PC-9 (cell line): Measurements from ENCODE around the gene FAM237A. TPM values are rescaled to one million over a fixed set of nuclear protein-coding genes. Genes with fewer than 3 reads are reported as not detected.
A peak's percentile ranks its signal among the peaks of the same experiment; 100 is the strongest.

Experiments
- BruUV-seq: library from RNA; stranded (reverse); fragments of 400-500 nt; replicated peaks from 2 replicates; lab custom pipeline; 2021; lab: Mats Ljungman, UMichigan
- CTCF ChIA-PET: fragments of 300-600 bp; sonication (Branson Sonifier 250); formaldehyde crosslinking; loops from one replicate; lab custom pipeline; 2022; ENCODE audit warnings: antibody characterized with exemption; lab: Charles Lee
- POLR2A ChIA-PET: fragments of 300-600 bp; sonication (Branson Sonifier 250); formaldehyde crosslinking; loops from one replicate; lab custom pipeline; 2022; ENCODE audit warnings: antibody characterized with exemption; ENCODE audit not compliant: unreplicated experiment; lab: Charles Lee
- DNase-seq, 2 experiments: peaks; one replicate each; pipeline versions ENCODE4 v3.0.0 to v3.0.0-alpha.2; 2015 to 2022; ENCODE audit warnings: mixed read lengths in 1 of 2
- H2AFZ ChIP-seq: fragments of 200-600 bp; sonication (generic); 2 replicates; pipeline ENCODE4 v1.8.1; 2017; ENCODE audit warnings: antibody characterized with exemption
- H3F3A ChIP-seq: fragments of 200-600 bp; sonication (generic); 2 replicates; pipeline ENCODE4 v1.8.1; 2017; ENCODE audit warnings: antibody characterized with exemption, mild to moderate bottlenecking, low read depth; ENCODE audit not compliant: insufficient read depth
- H3K27ac ChIP-seq: fragments of 200-600 bp; sonication (generic); 2 replicates; pipeline ENCODE4 v1.6.1; 2016; ENCODE audit warnings: mixed run types
- H3K27me3 ChIP-seq: fragments of 200-600 bp; sonication (generic); 2 replicates; pipeline ENCODE4 v1.6.1; 2016; ENCODE audit warnings: low read depth, mixed run types; ENCODE audit not compliant: insufficient read depth
- H3K36me3 ChIP-seq: fragments of 200-600 bp; sonication (generic); 2 replicates; pipeline ENCODE4 v1.6.1; 2016; ENCODE audit warnings: low read depth, mixed run types
- H3K4me1 ChIP-seq: fragments of 200-600 bp; sonication (generic); replicated peaks from 2 replicates; pipeline ENCODE4 v1.6.1; 2016; ENCODE audit warnings: mixed run types; ENCODE audit not compliant: insufficient read depth
- H3K4me2 ChIP-seq: fragments of 200-600 bp; sonication (generic); 2 replicates; pipeline ENCODE4 v1.6.1; 2017; ENCODE audit warnings: mixed run types
- H3K4me3 ChIP-seq: fragments of 200-600 bp; sonication (generic); 2 replicates; pipeline ENCODE4 v1.6.1; 2016; ENCODE audit warnings: mixed run types
- H3K79me2 ChIP-seq: fragments of 200-600 bp; sonication (generic); 2 replicates; pipeline ENCODE4 v1.6.1; 2017; ENCODE audit warnings: low read depth, mixed run types
- H3K9me2 ChIP-seq: fragments of 200-600 bp; sonication (generic); 2 replicates; pipeline ENCODE4 v1.8.1; 2017; ENCODE audit warnings: mild to moderate bottlenecking; ENCODE audit not compliant: insufficient read depth
- H3K9me3 ChIP-seq: fragments of 200-600 bp; sonication (generic); 2 replicates; pipeline ENCODE4 v1.8.1; 2016; ENCODE audit warnings: low read depth; ENCODE audit not compliant: insufficient read depth
- H4K20me1 ChIP-seq: fragments of 200-600 bp; sonication (generic); 2 replicates; pipeline ENCODE4 v1.8.1; 2017; ENCODE audit not compliant: insufficient read depth
- EZH2 ChIP-seq: fragments of 200-600 bp; sonication (generic); IDR thresholded peaks from 2 replicates; pipeline ENCODE4 v1.8.0; 2017; ENCODE audit warnings: antibody characterized with exemption, low read depth
- intact Hi-C: fragments of 100-400 bp; cut with micrococcal nuclease; formaldehyde crosslinking; loops from one replicate; pipeline ENCODE4 v1.10.0; 2022; ENCODE audit not compliant: unreplicated experiment
- total RNA-seq: library from RNA; stranded (reverse); gene quantifications from 2 replicates; pipeline ENCODE4 v1.2.3, GENCODE V29; 2021
- TF ChIP-seq, protein P1 (sequence below): fragments of 200-600 bp; sonication (generic); conservative IDR thresholded peaks from 2 replicates; pipeline ENCODE4 v1.6.1; 2017; ENCODE audit warnings: mixed run types, antibody characterized with exemption, mild to moderate bottlenecking, moderate library complexity

The FAM237A gene
- total RNA-seq, 1 experiment from 2014 or later, result not detected

GRCh38 chr2:206641226-206641625, 1.1 kb upstream of the FAM237A start:
- H3K36me3 ChIP-seq, result no peaks in the 10 kb centered on the region
- intact Hi-C loops, result no loop called here
- CTCF ChIA-PET, result interaction anchor here (0.6 kb wide), 1 partner anchor 151 kb away, joined by 4 read pairs; no protein-coding TSS in a partner anchor
- BruUV-seq, result no TSS peak
- H4K20me1 ChIP-seq, result no peaks in the 10 kb centered on the region
- H3F3A ChIP-seq, result no peaks in the 10 kb centered on the region
- peaks cover 21% of the 10 kb centered on the region for H3K4me1 ChIP-seq
- POLR2A ChIA-PET, result no interaction called here
- no peak overlapping the region for H3K4me2 ChIP-seq
- no peak overlapping the region for H2AFZ ChIP-seq
- H3K79me2 ChIP-seq, result no peaks in the 10 kb centered on the region
- H3K9me2 ChIP-seq, result no peaks in the 10 kb centered on the region
- TF ChIP-seq, protein P1, sequence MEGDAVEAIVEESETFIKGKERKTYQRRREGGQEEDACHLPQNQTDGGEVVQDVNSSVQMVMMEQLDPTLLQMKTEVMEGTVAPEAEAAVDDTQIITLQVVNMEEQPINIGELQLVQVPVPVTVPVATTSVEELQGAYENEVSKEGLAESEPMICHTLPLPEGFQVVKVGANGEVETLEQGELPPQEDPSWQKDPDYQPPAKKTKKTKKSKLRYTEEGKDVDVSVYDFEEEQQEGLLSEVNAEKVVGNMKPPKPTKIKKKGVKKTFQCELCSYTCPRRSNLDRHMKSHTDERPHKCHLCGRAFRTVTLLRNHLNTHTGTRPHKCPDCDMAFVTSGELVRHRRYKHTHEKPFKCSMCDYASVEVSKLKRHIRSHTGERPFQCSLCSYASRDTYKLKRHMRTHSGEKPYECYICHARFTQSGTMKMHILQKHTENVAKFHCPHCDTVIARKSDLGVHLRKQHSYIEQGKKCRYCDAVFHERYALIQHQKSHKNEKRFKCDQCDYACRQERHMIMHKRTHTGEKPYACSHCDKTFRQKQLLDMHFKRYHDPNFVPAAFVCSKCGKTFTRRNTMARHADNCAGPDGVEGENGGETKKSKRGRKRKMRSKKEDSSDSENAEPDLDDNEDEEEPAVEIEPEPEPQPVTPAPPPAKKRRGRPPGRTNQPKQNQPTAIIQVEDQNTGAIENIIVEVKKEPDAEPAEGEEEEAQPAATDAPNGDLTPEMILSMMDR, result no peak
- no peak for TF ChIP-seq EZH2
- no peaks in the 10 kb centered on the region for H3K27me3 ChIP-seq
- no peak for DNase-seq
- H3K4me3 ChIP-seq, result no peak overlapping the region
- no peaks in the 10 kb centered on the region for H3K9me3 ChIP-seq
- no peak overlapping the region for H3K27ac ChIP-seq

DNA sequence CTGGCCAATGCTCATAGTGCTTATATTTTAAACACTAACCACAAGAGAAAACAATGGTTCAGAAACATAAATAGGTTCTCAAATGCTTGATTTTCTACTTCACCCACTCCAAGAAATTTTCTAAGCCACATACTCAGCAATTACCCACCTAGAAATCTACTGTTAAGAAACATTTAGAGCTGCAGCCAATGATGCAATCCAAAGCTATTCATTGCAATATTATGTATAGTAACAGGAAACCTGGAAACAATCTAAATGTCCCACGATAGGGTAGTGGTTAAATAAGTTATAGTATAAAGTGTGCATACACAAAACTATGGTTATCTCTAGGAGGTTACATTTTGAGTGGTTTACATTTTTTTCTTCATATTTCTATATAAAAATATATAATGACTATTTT, 5.7 kb downstream of the FAM237A start:
- H3K27me3 ChIP-seq, result no peaks in the 10 kb centered on the region

GRCh38 chr2:206657087-206657486, 14.8 kb downstream of the FAM237A start:
- Histone ChIP-seq H3K9me2 (no peaks in the 10 kb centered on the region), H3K27ac (no peak overlapping the region), H3K36me3 (no peaks in the 10 kb centered on the region), H3F3A (no peaks in the 10 kb centered on the region), H2AFZ (no peak overlapping the region), H3K4me2 (no peak overlapping the region), H3K9me3 (no peaks in the 10 kb centered on the region), H4K20me1 (no peaks in the 10 kb centered on the region), H3K4me1 (no peaks in the 10 kb centered on the region), H3K27me3 (no peaks in the 10 kb centered on the region), H3K79me2 (no peaks in the 10 kb centered on the region), H3K4me3 (no peak overlapping the region)
- ChIA-PET CTCF (no interaction called here), POLR2A (no interaction called here)
- no peak for TF ChIP-seq EZH2
- TF ChIP-seq, protein P1, result no peak
- intact Hi-C loops, result no loop called here
- DNase-seq, result no peak
- BruUV-seq, result no TSS peak

More for the DNA sequence above, 5.7 kb downstream of the FAM237A start:
- intact Hi-C loops, result no loop called here
- CTCF ChIA-PET, result no interaction called here
- POLR2A ChIA-PET, result no interaction called here
- H3F3A ChIP-seq, result no peaks in the 10 kb centered on the region
- no peaks in the 10 kb centered on the region for H3K4me1 ChIP-seq
- no peak for DNase-seq
- no peak overlapping the region for H3K4me3 ChIP-seq
- TF ChIP-seq, protein P1, result no peak
- no peak for TF ChIP-seq EZH2
- no peaks in the 10 kb centered on the region for H3K79me2 ChIP-seq
- no peaks in the 10 kb centered on the region for H3K9me2 ChIP-seq
- H2AFZ ChIP-seq, result no peak overlapping the region
- H3K4me2 ChIP-seq, result no peak overlapping the region
- no peaks in the 10 kb centered on the region for H3K36me3 ChIP-seq
- H3K9me3 ChIP-seq, result no peaks in the 10 kb centered on the region
- no peaks in the 10 kb centered on the region for H4K20me1 ChIP-seq
- BruUV-seq, result no TSS peak
- 0 out of 2 replicates have a peak overlapping the region, but pooled peaks have one; percentile 19 for H3K27ac ChIP-seq
